Upper lobe of left lung (tissue), 6 donors: ENCODE data around the gene KIAA1614. TPM values are rescaled to one million over a fixed set of nuclear protein-coding genes. Genes with fewer than 3 reads are reported as not detected.

ENCODE experiments used
- ATAC-seq, 2 donors: fragments of 200-7000 bp; cut with Tn5 transposase; one replicate each; pipeline ENCODE4 v1.9.1; 2022; ENCODE audit warnings: mild to moderate bottlenecking in 2 of 2, moderate library complexity in 2 of 2; ENCODE audit not compliant: low FRiP score in 2 of 2
- DNase-seq, 2 donors: peaks; one replicate each; pipeline ENCODE4 v3.0.0-alpha.2; 2019 to 2020
- H3K27ac ChIP-seq, 4 donors: fragments of 200-600 bp; sonication (generic); one replicate each; pipeline ENCODE4 v1.5.1; 2016 to 2019
- H3K27me3 ChIP-seq, 4 donors: fragments of 200-600 bp; sonication (generic); one replicate each; pipeline ENCODE4 v1.5.1; 2017 to 2019
- H3K36me3 ChIP-seq, 4 donors: fragments of 200-600 bp; sonication (generic); one replicate each; pipeline ENCODE4 v1.5.1; 2016 to 2019
- H3K4me1 ChIP-seq, 4 donors: fragments of 200-600 bp; sonication (generic); one replicate each; pipeline ENCODE4 v1.5.1; 2018 to 2019
- H3K4me3 ChIP-seq, 4 donors: fragments of 200-600 bp; sonication (generic); one replicate each; pipeline ENCODE4 v1.5.1; 2017 to 2019; ENCODE audit warnings: mild to moderate bottlenecking in 2 of 4, moderate library complexity in 1 of 4
- H3K9me3 ChIP-seq, 4 donors: fragments of 200-600 bp; sonication (generic); one replicate each; pipeline ENCODE4 v1.5.1; 2018 to 2019
- CTCF ChIP-seq, 6 experiments: fragments of 450-650 bp in 4 of 6; fragments of 200-600 bp in 2 of 6; sonication (generic) in 2 of 6; IDR thresholded peaks; one replicate each; pipeline ENCODE4 v1.5.1; 2016 to 2019; ENCODE audit warnings: antibody characterized with exemption in 6 of 6
- EP300 ChIP-seq, 4 donors: sonication (generic); formaldehyde crosslinking; IDR thresholded peaks; one replicate each; pipeline ENCODE4 v1.5.1; 2017; ENCODE audit warnings: antibody characterized with exemption in 4 of 4, control low read depth in 2 of 4
- POLR2A ChIP-seq, 4 donors: fragments of 450-650 bp; IDR thresholded peaks; one replicate each; pipeline ENCODE4 v1.5.1; 2016 to 2017; ENCODE audit warnings: antibody characterized with exemption in 4 of 4, mild to moderate bottlenecking in 2 of 4
- POLR2AphosphoS5 ChIP-seq, 2 donors: sonication (generic); formaldehyde crosslinking; IDR thresholded peaks; one replicate each; pipeline ENCODE4 v1.5.1; 2017; ENCODE audit warnings: antibody characterized with exemption in 2 of 2
- WGBS, 2 donors: methylation state at CpG; one replicate each; pipeline ENCODE4 v1.1.5; 2017 to 2018; 5-methylcytosine and 5-hydroxymethylcytosine counted together
- total RNA-seq, 6 donors: library from RNA; depleted of rRNA in 4 of 6; stranded (reverse); fragments of >200 nt in 4 of 6; gene quantifications; one replicate each; pipeline versions ENCODE4 v1.1.0 to v1.2.1, GENCODE V29; 2016 to 2021
- donor health status: DM: no; HTN: no; CAD: no; lungs with moderate emphysema.
- donor health status: DM: no; HTN: yes; CAD: no; lungs with severe emphysema.

The KIAA1614 gene
- total RNA-seq, 6 donors from 2014 or later: 0.79 to 11.9 (median 4.4) TPM

- 48 to 50% methylated on average over 4 of the region's 4 CpGs for WGBS, 2 donors
- Histone ChIP-seq H3K9me3 (no peaks in the 10 kb centered on the region), H3K27ac (no peak overlapping the region), H3K4me3 (no peak overlapping the region), H3K27me3 (no peaks in the 10 kb centered on the region), H3K36me3 (peaks cover 11 to 45% (median 23%) of the 10 kb centered on the region in 4 donors), H3K4me1 (peaks cover 6 to 23% (median 14%) of the 10 kb centered on the region in 4 donors)
- ATAC-seq: no peak
- no peak for DNase-seq
- TF ChIP-seq EP300 (IDR thresholded peaks at IDR 0.05) (no peak), POLR2A (IDR thresholded peaks at IDR 0.05) (no peak), CTCF (IDR thresholded peaks at IDR 0.05) (no peak), POLR2AphosphoS5 (IDR thresholded peaks at IDR 0.05) (no peak)
These were observed 62.9 kb downstream of the KIAA1614 start for GRCh38 chr1:180975551-180975950.

GRCh38 chr1:180976191-180976590, 63.5 kb downstream of the KIAA1614 start:
- H3K36me3 ChIP-seq: peaks cover 11 to 45% (median 23%) of the 10 kb centered on the region in 4 donors
- DNase-seq (no peak), ATAC-seq (no peak)
- no peak for TF ChIP-seq CTCF (IDR thresholded peaks at IDR 0.05)
- no peak for TF ChIP-seq POLR2AphosphoS5 (IDR thresholded peaks at IDR 0.05)
- no peak for TF ChIP-seq EP300 (IDR thresholded peaks at IDR 0.05)
- no peak for TF ChIP-seq POLR2A (IDR thresholded peaks at IDR 0.05)
- no peaks in the 10 kb centered on the region for H3K9me3 ChIP-seq
- WGBS, 2 donors: 87 to 89% methylated on average over 10 to 12 of the region's 12 CpGs
- H3K27me3 ChIP-seq: no peaks in the 10 kb centered on the region
- H3K4me1 ChIP-seq: peaks cover 6 to 29% (median 15%) of the 10 kb centered on the region in 4 donors
- H3K27ac ChIP-seq: peak overlapping the region in 1 of 4 donors; percentile 30
- H3K4me3 ChIP-seq: no peak overlapping the region

GRCh38 chr1:180976732-180977357, 64.1 kb downstream of the KIAA1614 start:
- H3K4me3 ChIP-seq: no peak overlapping the region
- TF ChIP-seq EP300 (IDR thresholded peaks at IDR 0.05) (no peak), POLR2A (IDR thresholded peaks at IDR 0.05) (no peak), POLR2AphosphoS5 (IDR thresholded peaks at IDR 0.05) (no peak)
- no peaks in the 10 kb centered on the region for H3K27me3 ChIP-seq
- H3K27ac ChIP-seq: peak overlapping the region in 1 of 4 donors; percentile 30
- H3K9me3 ChIP-seq: no peaks in the 10 kb centered on the region
- peaks cover 6 to 33% (median 15%) of the 10 kb centered on the region in 4 donors for H3K4me1 ChIP-seq
- ATAC-seq (no peak), DNase-seq (no peak)
- peaks cover 11 to 50% (median 23%) of the 10 kb centered on the region in 4 donors for H3K36me3 ChIP-seq
- WGBS, 2 donors: 71 to 84% methylated on average over 6 of the region's 6 CpGs

- Histone ChIP-seq H3K27ac (peak overlapping the region in 1 of 4 donors; percentile 68), H3K36me3 (peaks cover 10 to 72% (median 26%) of the 10 kb centered on the region in 4 donors), H3K4me3 (no peak overlapping the region), H3K4me1 (peaks cover 0 to 31% (median 7%) of the 10 kb centered on the region in 4 donors), H3K9me3 (no peaks in the 10 kb centered on the region), H3K27me3 (no peaks in the 10 kb centered on the region)
- TF ChIP-seq CTCF (IDR thresholded peaks at IDR 0.05): no peak
- TF ChIP-seq POLR2AphosphoS5 (IDR thresholded peaks at IDR 0.05): no peak
- TF ChIP-seq POLR2A (IDR thresholded peaks at IDR 0.05): no peak
- no peak for TF ChIP-seq EP300 (IDR thresholded peaks at IDR 0.05)
- WGBS, 2 donors: 46 to 59% methylated on average over 11 of the region's 11 CpGs
- DNase-seq: peak in 1 of 2 donors; percentile 85
- peak in 1 of 2 donors; percentile 62 for ATAC-seq
These were observed 69.1 kb downstream of the KIAA1614 start for GRCh38 chr1:180981596-180982387.

GRCh38 chr1:180982422-180982821, 69.7 kb downstream of the KIAA1614 start:
- TF ChIP-seq CTCF (IDR thresholded peaks at IDR 0.05) (no peak), POLR2A (IDR thresholded peaks at IDR 0.05) (no peak), POLR2AphosphoS5 (IDR thresholded peaks at IDR 0.05) (no peak), EP300 (IDR thresholded peaks at IDR 0.05) (no peak)
- H3K36me3 ChIP-seq: peaks cover 10 to 73% (median 30%) of the 10 kb centered on the region in 4 donors
- peaks cover 0 to 26% (median 2%) of the 10 kb centered on the region in 4 donors for H3K4me1 ChIP-seq
- H3K27ac ChIP-seq: peak overlapping the region in 1 of 4 donors; percentile 68
- no peak for DNase-seq
- no peak for ATAC-seq
- H3K27me3 ChIP-seq: no peaks in the 10 kb centered on the region
- WGBS, 2 donors: 21 to 53% methylated on average over 1 of the region's 1 CpG
- H3K9me3 ChIP-seq: no peaks in the 10 kb centered on the region
- H3K4me3 ChIP-seq: no peak overlapping the region
